Thyroid gland (tissue), 4 donors: ENCODE measurements around the gene APOBEC2. TPM values are rescaled to one million over a fixed set of nuclear protein-coding genes. Genes with fewer than 3 reads are reported as not detected.

ENCODE experiments used
- DNase-seq, 2 donors: peaks; one replicate each; pipeline ENCODE4 v3.0.0-alpha.2; 2019
- H3K27ac ChIP-seq, 3 donors: fragments of 200-600 bp; sonication (generic); 1 replicate in 2 of 3; 2 replicates in 1 of 3; pipeline ENCODE4 v1.5.1; 2016 to 2019; ENCODE audit warnings: mild to moderate bottlenecking in 1 of 3, moderate library complexity in 1 of 3
- H3K27me3 ChIP-seq: fragments of 200-600 bp; sonication (generic); one replicate; pipeline ENCODE4 v1.5.1; 2019
- H3K36me3 ChIP-seq, 2 donors: fragments of 200-600 bp; sonication (generic); one replicate each; pipeline ENCODE4 v1.5.1; 2016 to 2019
- H3K4me1 ChIP-seq, 2 donors: fragments of 200-600 bp; sonication (generic); one replicate each; pipeline ENCODE4 v1.5.1; 2017 to 2019
- H3K4me3 ChIP-seq, 3 donors: fragments of 200-600 bp; sonication (generic); replicated peaks in 1 of 3; 1 replicate in 2 of 3; 2 replicates in 1 of 3; pipeline ENCODE4 v1.5.1; 2016; ENCODE audit warnings: mild to moderate bottlenecking in 1 of 3
- H3K9me3 ChIP-seq: fragments of 200-600 bp; sonication (generic); one replicate; pipeline ENCODE4 v1.5.1; 2017
- CTCF ChIP-seq, 6 experiments: fragments of 200-600 bp in 3 of 6; fragments of 450-650 bp in 3 of 6; sonication (generic) in 3 of 6; IDR thresholded peaks; one replicate each; pipeline ENCODE4 v1.5.1; 2016 to 2019; ENCODE audit warnings: antibody characterized with exemption in 6 of 6, mild to moderate bottlenecking in 2 of 6, inconsistent platforms in 1 of 6, moderate library complexity in 1 of 6
- POLR2A ChIP-seq, 2 donors: fragments of 450-650 bp; IDR thresholded peaks; one replicate each; pipeline ENCODE4 v1.6.1; 2017; ENCODE audit warnings: antibody characterized with exemption in 2 of 2, mild to moderate bottlenecking in 2 of 2, moderate library complexity in 1 of 2
- WGBS, 2 donors: methylation state at CpG; one replicate each; pipeline ENCODE4 v1.1.5; 2017; 5-methylcytosine and 5-hydroxymethylcytosine counted together
- intact Hi-C: fragments of 100-400 bp; cut with DNase I; formaldehyde crosslinking; loops from one replicate; pipeline ENCODE4 v1.15.1; 2023
- total RNA-seq, 4 donors: library from RNA; depleted of rRNA; stranded (reverse); fragments of >200 nt; gene quantifications; one replicate each; pipeline ENCODE4 v1.2.3, GENCODE V29; 2016

APOBEC2 gene
- total RNA-seq, 4 donors from 2014 or later, result not detected

GRCh38 chr6:41047306-41047705 lies 5.7 kb upstream of the APOBEC2 start:
- Histone ChIP-seq H3K4me1 (no peaks in the 10 kb centered on the region), H3K4me3 (no peak overlapping the region), H3K9me3 (no peaks in the 10 kb centered on the region), H3K27ac (no peak overlapping the region), H3K36me3 (no peaks in the 10 kb centered on the region), H3K27me3 (no peaks in the 10 kb centered on the region)
- WGBS, 2 donors, result 95 to 97% methylated on average over 2 of the region's 2 CpGs
- intact Hi-C loops, result no loop called here
- TF ChIP-seq CTCF (IDR thresholded peaks at IDR 0.05) (no peak), POLR2A (IDR thresholded peaks at IDR 0.05) (no peak)
- DNase-seq, result no peak

- WGBS, 2 donors, result 76 to 79% methylated on average over 7 to 9 of the region's 9 CpGs
- Histone ChIP-seq H3K36me3 (no peaks in the 10 kb centered on the region), H3K9me3 (no peaks in the 10 kb centered on the region), H3K27ac (no peak overlapping the region), H3K4me1 (no peaks in the 10 kb centered on the region), H3K4me3 (no peak overlapping the region), H3K27me3 (no peaks in the 10 kb centered on the region)
- no peak for DNase-seq
- intact Hi-C loops, result no loop called here
- no peak for TF ChIP-seq POLR2A (IDR thresholded peaks at IDR 0.05)
- no peak for TF ChIP-seq CTCF (IDR thresholded peaks at IDR 0.05)
Measured at GRCh38 chr6:41047745-41048732, 5.0 kb upstream of the APOBEC2 start.

GRCh38 chr6:41049521-41049920 lies 3.5 kb upstream of the APOBEC2 start:
- no peak overlapping the region for H3K27ac ChIP-seq
- H3K4me3 ChIP-seq, result no peak overlapping the region
- TF ChIP-seq POLR2A (IDR thresholded peaks at IDR 0.05) (no peak), CTCF (IDR thresholded peaks at IDR 0.05) (no peak)
- H3K9me3 ChIP-seq, result no peaks in the 10 kb centered on the region
- no peaks in the 10 kb centered on the region for H3K36me3 ChIP-seq
- 83 to 88% methylated on average over 1 of the region's 1 CpG for WGBS, 2 donors
- no peak for DNase-seq
- H3K27me3 ChIP-seq, result no peaks in the 10 kb centered on the region
- no peaks in the 10 kb centered on the region for H3K4me1 ChIP-seq
- intact Hi-C loops, result no loop called here

GRCh38 chr6:41049955-41050354 lies 3.0 kb upstream of the APOBEC2 start:
- no peaks in the 10 kb centered on the region for H3K36me3 ChIP-seq
- H3K4me3 ChIP-seq, result no peak overlapping the region
- no peak overlapping the region for H3K27ac ChIP-seq
- TF ChIP-seq CTCF (IDR thresholded peaks at IDR 0.05), result no peak
- TF ChIP-seq POLR2A (IDR thresholded peaks at IDR 0.05), result no peak
- H3K9me3 ChIP-seq, result no peaks in the 10 kb centered on the region
- no peak for DNase-seq
- no peaks in the 10 kb centered on the region for H3K27me3 ChIP-seq
- 80 to 92% methylated on average over 7 of the region's 7 CpGs for WGBS, 2 donors
- H3K4me1 ChIP-seq, result no peaks in the 10 kb centered on the region
- intact Hi-C loops, result no loop called here

GRCh38 chr6:41050536-41050935 lies 2.5 kb upstream of the APOBEC2 start:
- no peak for DNase-seq
- no peaks in the 10 kb centered on the region for H3K9me3 ChIP-seq
- H3K27me3 ChIP-seq, result no peaks in the 10 kb centered on the region
- no peaks in the 10 kb centered on the region for H3K4me1 ChIP-seq
- no peak overlapping the region for H3K4me3 ChIP-seq
- no peak overlapping the region for H3K27ac ChIP-seq
- 87 to 90% methylated on average over 3 of the region's 3 CpGs for WGBS, 2 donors
- TF ChIP-seq CTCF (IDR thresholded peaks at IDR 0.05), result no peak
- no peak for TF ChIP-seq POLR2A (IDR thresholded peaks at IDR 0.05)
- intact Hi-C loops, result no loop called here
- H3K36me3 ChIP-seq, result no peaks in the 10 kb centered on the region
